Stomach smooth muscle (tissue), 2 donors: Measurements from ENCODE around the gene EIF2B2.
A peak's percentile ranks its signal among the peaks of the same experiment; 100 is the strongest.
"Not testable (repeated sequence)": the region's sequence is repeated elsewhere in the genome, so short reads cannot be mapped to it uniquely, and the experiment has no call there.

Source experiments
- H3K27ac ChIP-seq: one replicate; pipeline ENCODE4 v1.7.0; 2013; ENCODE audit warnings: mild to moderate bottlenecking, low read length, inconsistent platforms
- H3K27me3 ChIP-seq, 2 donors: one replicate each; pipeline ENCODE4 v1.7.0; 2013; ENCODE audit warnings: low read length in 2 of 2; ENCODE audit not compliant: insufficient read depth in 2 of 2, control insufficient read depth in 1 of 2
- H3K36me3 ChIP-seq, 2 donors: one replicate each; pipeline ENCODE4 v1.7.0; 2013; ENCODE audit warnings: low read length in 2 of 2; ENCODE audit not compliant: control insufficient read depth in 2 of 2, insufficient read depth in 2 of 2
- H3K4me1 ChIP-seq: one replicate; pipeline ENCODE4 v1.7.0; 2013; ENCODE audit warnings: low read length; ENCODE audit not compliant: control insufficient read depth, insufficient read depth
- H3K4me3 ChIP-seq, 2 donors: one replicate each; pipeline ENCODE4 v1.7.0; 2013; ENCODE audit warnings: low read length in 2 of 2
- H3K9ac ChIP-seq, 2 donors: one replicate each; pipeline ENCODE4 v1.7.0; 2013; ENCODE audit warnings: low read length in 2 of 2, mild to moderate bottlenecking in 1 of 2
- H3K9me3 ChIP-seq, 2 donors: one replicate each; pipeline ENCODE4 v1.7.0; 2013; ENCODE audit warnings: low read length in 2 of 2; ENCODE audit not compliant: control insufficient read depth in 2 of 2
- donor health status: healthy.
- donor health status: Pancreatic carcinoma.

Gene EIF2B2

GRCh38 chr14:74995781-74996180 is 6.9 kb upstream of the EIF2B2 start:
- H3K4me1 ChIP-seq, H3K4me3 ChIP-seq, H3K27ac ChIP-seq, H3K36me3 ChIP-seq, H3K9ac ChIP-seq, H3K27me3 ChIP-seq, H3K9me3 ChIP-seq: not testable (repeated sequence)

GRCh38 chr14:75001261-75001660 is 1.5 kb upstream of the EIF2B2 start:
- no peaks in the 10 kb centered on the region for H3K9me3 ChIP-seq

GRCh38 chr14:75001899-75002298 is 822 bp upstream of the EIF2B2 start:
- H3K27me3 ChIP-seq, result no peaks in the 10 kb centered on the region
- peak overlapping the region; percentile 76 for H3K27ac ChIP-seq
- peaks cover 8 to 15% of the 10 kb centered on the region in 2 donors for H3K36me3 ChIP-seq
- peak overlapping the region; percentile 93 to 94 for H3K9ac ChIP-seq
- no peaks in the 10 kb centered on the region for H3K9me3 ChIP-seq
- H3K4me3 ChIP-seq, result peak overlapping the region; percentile 98 to 99
- peaks cover 17% of the 10 kb centered on the region for H3K4me1 ChIP-seq

More at GRCh38 chr14:75001261-75001660, 1.5 kb upstream of the EIF2B2 start:
- Histone ChIP-seq H3K9ac (no peak overlapping the region), H3K36me3 (peaks cover 1 to 9% of the 10 kb centered on the region in 2 donors), H3K4me1 (peaks cover 17% of the 10 kb centered on the region), H3K4me3 (no peak overlapping the region), H3K27ac (no peak overlapping the region), H3K27me3 (no peaks in the 10 kb centered on the region)

GRCh38 chr14:75003250-75004027 is 718 bp downstream of the EIF2B2 start:
- Histone ChIP-seq H3K27ac (peak overlapping the region; percentile 76), H3K4me3 (peak overlapping the region; percentile 98 to 99), H3K27me3 (no peaks in the 10 kb centered on the region), H3K4me1 (peaks cover 17% of the 10 kb centered on the region), H3K9ac (peak overlapping the region; percentile 93 to 94), H3K36me3 (peaks cover 21 to 30% of the 10 kb centered on the region in 2 donors), H3K9me3 (no peaks in the 10 kb centered on the region)

GRCh38 chr14:75005357-75005756 is 2.6 kb downstream of the EIF2B2 start:
- Histone ChIP-seq H3K4me1 (peaks cover 17% of the 10 kb centered on the region), H3K4me3 (no peak overlapping the region), H3K36me3 (peaks cover 32 to 47% of the 10 kb centered on the region in 2 donors), H3K27ac (no peak overlapping the region), H3K27me3 (no peaks in the 10 kb centered on the region), H3K9me3 (no peaks in the 10 kb centered on the region), H3K9ac (no peak overlapping the region)

- H3K36me3 ChIP-seq, result peaks cover 51 to 59% of the 10 kb centered on the region in 2 donors
- H3K27ac ChIP-seq, result no peak overlapping the region
- H3K4me1 ChIP-seq, result peaks cover 12% of the 10 kb centered on the region
- no peaks in the 10 kb centered on the region for H3K9me3 ChIP-seq
- H3K4me3 ChIP-seq, result no peak overlapping the region
- H3K27me3 ChIP-seq, result no peaks in the 10 kb centered on the region
- no peak overlapping the region for H3K9ac ChIP-seq
Observed at GRCh38 chr14:75009176-75009575, 6.5 kb downstream of the EIF2B2 start.

GRCh38 chr14:75010472-75011093 is 7.9 kb downstream of the EIF2B2 start:
- no peaks in the 10 kb centered on the region for H3K27me3 ChIP-seq
- H3K4me1 ChIP-seq, result peaks cover 9% of the 10 kb centered on the region
- no peak overlapping the region for H3K27ac ChIP-seq
- no peak overlapping the region for H3K4me3 ChIP-seq
- no peak overlapping the region for H3K9ac ChIP-seq
- no peaks in the 10 kb centered on the region for H3K9me3 ChIP-seq
- H3K36me3 ChIP-seq, result peaks cover 60 to 61% of the 10 kb centered on the region in 2 donors

- Histone ChIP-seq H3K27me3 (no peaks in the 10 kb centered on the region), H3K36me3 (peaks cover 63 to 64% of the 10 kb centered on the region in 2 donors), H3K4me3 (no peak overlapping the region), H3K9me3 (no peaks in the 10 kb centered on the region), H3K9ac (peak overlapping the region in 1 of 2 donors; percentile 7), H3K4me1 (peaks cover 9% of the 10 kb centered on the region), H3K27ac (no peak overlapping the region)
Observed at GRCh38 chr14:75011356-75011994, 8.8 kb downstream of the EIF2B2 start.

- H3K27ac ChIP-seq, result no peak overlapping the region
- peaks cover 59% of the 10 kb centered on the region in 2 donors for H3K36me3 ChIP-seq
- no peak overlapping the region for H3K9ac ChIP-seq
- H3K4me1 ChIP-seq, result peaks cover 9% of the 10 kb centered on the region
- H3K4me3 ChIP-seq, result no peak overlapping the region
- no peaks in the 10 kb centered on the region for H3K9me3 ChIP-seq
- no peaks in the 10 kb centered on the region for H3K27me3 ChIP-seq
Observed at GRCh38 chr14:75013290-75013689, 10.6 kb downstream of the EIF2B2 start.

- Histone ChIP-seq H3K4me1 (peaks cover 9% of the 10 kb centered on the region), H3K9ac (no peak overlapping the region), H3K9me3 (no peaks in the 10 kb centered on the region), H3K27ac (peak overlapping the region; percentile 24), H3K27me3 (no peaks in the 10 kb centered on the region), H3K36me3 (peaks cover 51 to 57% of the 10 kb centered on the region in 2 donors), H3K4me3 (no peak overlapping the region)
Observed at GRCh38 chr14:75015496-75015895, 12.8 kb downstream of the EIF2B2 start.
